ENCODE data around the gene CHAC2.

DNA sequence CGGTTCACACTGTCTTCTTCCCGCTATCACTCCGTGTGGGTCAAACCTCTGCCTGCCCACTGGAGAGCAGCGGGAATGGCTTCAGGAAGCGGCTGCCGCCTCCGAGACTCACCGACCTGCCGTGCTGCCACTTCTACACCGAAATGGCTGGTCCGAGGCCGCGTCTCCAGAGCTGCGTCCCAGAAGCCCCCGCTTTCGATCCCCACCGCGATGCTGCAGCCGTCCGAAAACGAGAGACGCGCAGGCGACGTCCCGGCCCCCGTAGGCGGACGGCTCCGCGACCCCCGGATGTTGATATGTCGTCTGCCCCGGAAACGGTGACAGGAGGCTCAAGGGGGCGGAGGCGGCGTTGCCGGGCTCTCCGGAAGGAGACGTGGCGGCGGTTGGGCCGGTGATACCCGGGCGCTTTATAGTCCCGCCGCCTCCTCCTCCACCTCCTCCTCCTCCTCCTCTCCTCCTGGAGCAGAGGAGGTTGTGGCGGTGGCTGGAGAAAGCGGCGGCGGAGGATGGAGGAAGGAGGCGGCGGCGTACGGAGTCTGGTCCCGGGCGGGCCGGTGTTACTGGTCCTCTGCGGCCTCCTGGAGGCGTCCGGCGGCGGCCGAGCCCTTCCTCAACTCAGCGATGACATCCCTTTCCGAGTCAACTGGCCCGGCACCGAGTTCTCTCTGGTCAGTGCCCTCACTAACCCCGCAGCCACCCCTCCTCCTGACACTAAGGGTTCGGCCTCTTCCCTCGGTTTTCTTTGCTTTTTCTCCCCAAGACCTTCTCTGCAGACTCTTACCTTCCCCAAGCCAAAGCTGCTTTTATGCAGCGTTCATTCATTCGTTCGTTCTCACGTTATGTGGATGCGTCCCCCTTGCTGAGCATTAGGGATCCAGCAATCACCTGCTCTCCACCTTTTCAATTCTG, 19.4 kb downstream of the CHAC2 start, which contains the start of the genes ASB3 and ERLEC1:
- TF ChIP-seq, protein P1, sequence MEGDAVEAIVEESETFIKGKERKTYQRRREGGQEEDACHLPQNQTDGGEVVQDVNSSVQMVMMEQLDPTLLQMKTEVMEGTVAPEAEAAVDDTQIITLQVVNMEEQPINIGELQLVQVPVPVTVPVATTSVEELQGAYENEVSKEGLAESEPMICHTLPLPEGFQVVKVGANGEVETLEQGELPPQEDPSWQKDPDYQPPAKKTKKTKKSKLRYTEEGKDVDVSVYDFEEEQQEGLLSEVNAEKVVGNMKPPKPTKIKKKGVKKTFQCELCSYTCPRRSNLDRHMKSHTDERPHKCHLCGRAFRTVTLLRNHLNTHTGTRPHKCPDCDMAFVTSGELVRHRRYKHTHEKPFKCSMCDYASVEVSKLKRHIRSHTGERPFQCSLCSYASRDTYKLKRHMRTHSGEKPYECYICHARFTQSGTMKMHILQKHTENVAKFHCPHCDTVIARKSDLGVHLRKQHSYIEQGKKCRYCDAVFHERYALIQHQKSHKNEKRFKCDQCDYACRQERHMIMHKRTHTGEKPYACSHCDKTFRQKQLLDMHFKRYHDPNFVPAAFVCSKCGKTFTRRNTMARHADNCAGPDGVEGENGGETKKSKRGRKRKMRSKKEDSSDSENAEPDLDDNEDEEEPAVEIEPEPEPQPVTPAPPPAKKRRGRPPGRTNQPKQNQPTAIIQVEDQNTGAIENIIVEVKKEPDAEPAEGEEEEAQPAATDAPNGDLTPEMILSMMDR (IDR thresholded peaks at IDR 0.05; ENCODE audit: insufficient read depth, low read length, poor library complexity, severe bottlenecking), result no peak
- TF ChIP-seq EZH2phosphoT487 (conservative IDR thresholded peaks at IDR 0.05; ENCODE audit: low read length), result no peak
